Body of pancreas (tissue), 4 donors: Measurements from ENCODE around the gene PES1.
A peak's percentile ranks its signal among the peaks of the same experiment; 100 is the strongest.

Source experiments
- CTCF ChIP-seq, 7 experiments: fragments of 450-650 bp in 4 of 7; fragments of 200-600 bp in 3 of 7; sonication (generic) in 3 of 7; IDR thresholded peaks; one replicate each; pipeline ENCODE4 v1.5.1; 2016 to 2019; ENCODE audit warnings: antibody characterized with exemption in 7 of 7
- POLR2A ChIP-seq, 3 donors: fragments of 450-650 bp; IDR thresholded peaks; one replicate each; pipeline ENCODE4 v1.6.1; 2016; ENCODE audit warnings: antibody characterized with exemption in 3 of 3, mild to moderate bottlenecking in 2 of 3

DNA sequence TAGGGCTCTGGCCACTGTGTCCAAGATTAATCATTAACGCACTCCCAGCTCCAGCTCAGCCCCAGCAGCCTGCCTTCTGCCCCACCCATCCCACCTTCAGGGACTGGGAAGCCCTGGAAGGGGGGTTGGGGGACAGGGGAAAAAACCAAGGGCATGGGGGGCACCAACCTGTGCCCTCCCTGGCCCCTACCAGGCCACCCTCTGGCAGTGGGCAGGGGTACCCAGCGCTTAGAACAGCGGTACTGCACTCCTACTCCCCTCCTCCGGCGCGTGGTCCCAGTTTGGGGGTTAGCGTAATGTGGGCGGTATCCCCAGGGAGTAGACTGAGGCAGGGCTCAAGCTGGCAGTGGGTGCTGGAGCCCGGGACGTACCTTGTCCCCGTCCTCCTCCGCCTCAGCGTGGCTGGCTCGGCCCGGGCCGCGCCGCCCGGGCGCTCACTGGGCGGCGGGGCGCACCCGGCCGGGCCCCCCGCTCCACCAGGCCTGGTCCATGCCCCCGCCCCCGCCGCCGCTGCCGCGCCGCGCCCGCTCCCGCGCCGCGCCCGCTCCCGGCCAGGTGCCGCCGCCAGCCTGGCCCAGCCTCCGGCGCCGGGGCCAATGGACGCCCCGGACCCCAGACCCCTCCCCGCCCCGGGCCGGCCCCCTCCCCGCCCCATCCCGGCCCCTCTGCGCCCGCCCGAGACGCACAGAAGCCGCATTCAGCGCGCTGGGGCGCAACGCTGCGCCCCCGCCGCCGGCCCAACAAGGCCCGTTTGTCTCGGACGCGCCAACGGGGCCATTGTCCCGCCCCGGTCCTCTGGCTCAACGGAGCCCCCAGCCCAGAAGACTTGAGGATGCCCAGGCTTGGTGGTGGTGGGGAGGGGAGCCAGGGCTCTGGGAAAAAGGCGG is 17.4 kb downstream of the PES1 start, which contains the start of gene GAL3ST1:
- TF ChIP-seq CTCF (IDR thresholded peaks at IDR 0.05) (no peak), POLR2A (IDR thresholded peaks at IDR 0.05) (peak in 1 of 3 donors; percentile 14)
